GM15510 (cell line): ENCODE measurements around the gene MYBPC1.

Experiments used
- POLR2A ChIP-seq: IDR thresholded peaks from 3 replicates; pipeline ENCODE4 v1.6.1; 2011; ENCODE audit warnings: borderline replicate concordance; ENCODE audit not compliant: insufficient read length; ENCODE audit errors: extremely low read depth

MYBPC1 gene

GRCh38 chr12:101664992-101665391 lies 70.2 kb downstream of the MYBPC1 start:
- TF ChIP-seq POLR2A = no peak

GRCh38 chr12:101666052-101666728 lies 71.4 kb downstream of the MYBPC1 start:
- TF ChIP-seq POLR2A = no peak

GRCh38 chr12:101667591-101667990 lies 72.8 kb downstream of the MYBPC1 start:
- TF ChIP-seq POLR2A = no peak

- TF ChIP-seq POLR2A = no peak
These were observed 75.4 kb downstream of the MYBPC1 start for GRCh38 chr12:101670007-101670671.

GRCh38 chr12:101671157-101671791 lies 76.5 kb downstream of the MYBPC1 start:
- TF ChIP-seq POLR2A = no peak

- TF ChIP-seq POLR2A = no peak
These were observed 77.1 kb downstream of the MYBPC1 start for GRCh38 chr12:101671833-101672232.

- TF ChIP-seq POLR2A = no peak
These were observed 80.8 kb downstream of the MYBPC1 start for GRCh38 chr12:101675555-101675954.

- TF ChIP-seq POLR2A = no peak
These were observed 83.3 kb downstream of the MYBPC1 start for GRCh38 chr12:101678081-101678480.

- no peak for TF ChIP-seq POLR2A
These were observed 85.5 kb downstream of the MYBPC1 start for GRCh38 chr12:101680240-101680639.

- TF ChIP-seq POLR2A = no peak
These were observed 85.9 kb downstream of the MYBPC1 start for GRCh38 chr12:101680647-101681046.

- TF ChIP-seq POLR2A = no peak
These were observed 90.3 kb downstream of the MYBPC1 start for GRCh38 chr12:101685092-101685491.

- no peak for TF ChIP-seq POLR2A
These were observed 91.4 kb downstream of the MYBPC1 start for GRCh38 chr12:101686176-101686575.

- no peak for TF ChIP-seq POLR2A
These were observed 95.8 kb downstream of the MYBPC1 start for GRCh38 chr12:101690544-101691098.

GRCh38 chr12:101691503-101692096 lies 96.8 kb downstream of the MYBPC1 start:
- no peak for TF ChIP-seq POLR2A

- no peak for TF ChIP-seq POLR2A
These were observed 99.6 kb downstream of the MYBPC1 start for GRCh38 chr12:101694297-101694848.
